Activated CD8-positive, alpha-beta memory T cell treated with anti-CD3 and anti-CD28 coated beads, Interleukin-2, amount 10 ng/mL, durations not matched to agents 7 days and 5 days (primary cell): Measurements from ENCODE around the gene PPP1R12B. TPM values are rescaled to one million over a fixed set of nuclear protein-coding genes. Genes with fewer than 3 reads are reported as not detected.
"Not testable (repeated sequence)": the region's sequence is repeated elsewhere in the genome, so short reads cannot be mapped to it uniquely, and the experiment has no call there.

ENCODE experiments used
- ATAC-seq: fragments of 150-1000 bp; cut with Tn5 transposase; one replicate; pipeline ENCODE4 v1.10.0; 2021; ENCODE audit warnings: moderate library complexity
- CTCF ChIA-PET: fragments of 350-600 bp; sonication (Branson Sonifier 250); formaldehyde crosslinking; loops from one replicate; lab custom pipeline; 2021; ENCODE audit warnings: antibody characterized with exemption; lab: Charles Lee
- DNase-seq: peaks from one replicate; pipeline ENCODE4 v3.0.0-alpha.2; 2020
- H3K27ac Mint-ChIP-seq: one replicate; pipeline ENCODE4 v1.8.0; 2021; ENCODE audit warnings: mild to moderate bottlenecking, mixed read lengths
- H3K27me3 Mint-ChIP-seq: one replicate; pipeline ENCODE4 v1.8.0; 2021; ENCODE audit warnings: mixed read lengths
- H3K36me3 Mint-ChIP-seq: one replicate; pipeline ENCODE4 v1.8.0; 2021; ENCODE audit warnings: mild to moderate bottlenecking, mixed read lengths
- H3K4me1 Mint-ChIP-seq: one replicate; pipeline ENCODE4 v1.8.0; 2021; ENCODE audit warnings: mixed read lengths
- H3K4me3 Mint-ChIP-seq: one replicate; pipeline ENCODE4 v1.8.0; 2021; ENCODE audit warnings: mild to moderate bottlenecking, moderate library complexity, mixed read lengths
- H3K9me3 Mint-ChIP-seq: one replicate; pipeline ENCODE4 v1.8.0; 2022; ENCODE audit warnings: low read depth, mixed read lengths
- total RNA-seq, 2 experiments: library from RNA; stranded (reverse); gene quantifications; one replicate each; pipeline ENCODE4 v1.2.3, GENCODE V29; 2021

The PPP1R12B gene
- total RNA-seq, 2 experiments from 2014 or later = 20.3 to 34.2 TPM

- ATAC-seq (no peak), DNase-seq (no peak)
- no peak overlapping the region for H3K27ac Mint-ChIP-seq
- CTCF ChIA-PET = no interaction called here
- H3K27me3 Mint-ChIP-seq = peaks cover 20% of the 10 kb centered on the region
- H3K4me3 Mint-ChIP-seq = no peak overlapping the region
- H3K36me3 Mint-ChIP-seq = no peaks in the 10 kb centered on the region
- peaks cover 35% of the 10 kb centered on the region for H3K4me1 Mint-ChIP-seq
- H3K9me3 Mint-ChIP-seq = no peaks in the 10 kb centered on the region
These were observed 265.1 kb downstream of the PPP1R12B start for GRCh38 chr1:202613571-202613970.

- H3K9me3 Mint-ChIP-seq, DNase-seq, CTCF ChIA-PET, H3K36me3 Mint-ChIP-seq, H3K4me3 Mint-ChIP-seq, H3K27ac Mint-ChIP-seq, ATAC-seq: not testable (repeated sequence)
- Mint-ChIP-seq H3K4me1 (peaks cover 43% of the 10 kb centered on the region), H3K27me3 (peaks cover 29% of the 10 kb centered on the region)
These were observed 266.1 kb downstream of the PPP1R12B start for GRCh38 chr1:202614363-202615207.

- ATAC-seq, H3K9me3 Mint-ChIP-seq, H3K27ac Mint-ChIP-seq, H3K4me3 Mint-ChIP-seq, H3K36me3 Mint-ChIP-seq, DNase-seq: not testable (repeated sequence)
- Mint-ChIP-seq H3K27me3 (peaks cover 34% of the 10 kb centered on the region), H3K4me1 (peaks cover 43% of the 10 kb centered on the region)
- CTCF ChIA-PET = interaction anchor here (1.5 kb wide), 1 partner anchor 105 kb away, joined by 5 read pairs; no protein-coding TSS in a partner anchor
These were observed 266.7 kb downstream of the PPP1R12B start for GRCh38 chr1:202615208-202615500.

- DNase-seq (peak; percentile 57), ATAC-seq (no peak)
- CTCF ChIA-PET = interaction anchor here (1.5 kb wide), 1 partner anchor 104 kb away, joined by 5 read pairs; no protein-coding TSS in a partner anchor
- Mint-ChIP-seq H3K9me3 (no peaks in the 10 kb centered on the region), H3K27me3 (peaks cover 40% of the 10 kb centered on the region), H3K4me1 (peaks cover 43% of the 10 kb centered on the region), H3K27ac (no peak overlapping the region), H3K4me3 (no peak overlapping the region), H3K36me3 (no peaks in the 10 kb centered on the region)
These were observed 267.2 kb downstream of the PPP1R12B start for GRCh38 chr1:202615501-202616354.

GRCh38 chr1:202616355-202616915, 267.9 kb downstream of the PPP1R12B start:
- H3K4me3 Mint-ChIP-seq = no peak overlapping the region
- CTCF ChIA-PET = interaction anchor here (1.5 kb wide), 1 partner anchor 103 kb away, joined by 5 read pairs; no protein-coding TSS in a partner anchor
- H3K27ac Mint-ChIP-seq = no peak overlapping the region
- H3K36me3 Mint-ChIP-seq = no peaks in the 10 kb centered on the region
- no peaks in the 10 kb centered on the region for H3K9me3 Mint-ChIP-seq
- DNase-seq = no peak
- H3K27me3 Mint-ChIP-seq = peaks cover 44% of the 10 kb centered on the region
- H3K4me1 Mint-ChIP-seq = peaks cover 43% of the 10 kb centered on the region
- no peak for ATAC-seq

GRCh38 chr1:202619012-202619411, 270.5 kb downstream of the PPP1R12B start:
- H3K36me3 Mint-ChIP-seq, H3K9me3 Mint-ChIP-seq, ATAC-seq, H3K27ac Mint-ChIP-seq, H3K4me3 Mint-ChIP-seq, DNase-seq: not testable (repeated sequence)
- Mint-ChIP-seq H3K27me3 (peaks cover 62% of the 10 kb centered on the region), H3K4me1 (peaks cover 43% of the 10 kb centered on the region)
- CTCF ChIA-PET = interaction anchor here (1.0 kb wide), 1 partner anchor 10 kb away, joined by 3 read pairs; no protein-coding TSS in a partner anchor

- Mint-ChIP-seq H3K27ac (no peak overlapping the region), H3K4me3 (no peak overlapping the region), H3K36me3 (no peaks in the 10 kb centered on the region), H3K9me3 (no peaks in the 10 kb centered on the region), H3K27me3 (peaks cover 62% of the 10 kb centered on the region), H3K4me1 (peaks cover 42% of the 10 kb centered on the region)
- no peak for DNase-seq
- CTCF ChIA-PET = no interaction called here
- no peak for ATAC-seq
These were observed 271.0 kb downstream of the PPP1R12B start for GRCh38 chr1:202619505-202619904.

GRCh38 chr1:202620036-202620435, 271.5 kb downstream of the PPP1R12B start:
- H3K9me3 Mint-ChIP-seq, ATAC-seq, H3K4me3 Mint-ChIP-seq, CTCF ChIA-PET, DNase-seq, H3K36me3 Mint-ChIP-seq, H3K27ac Mint-ChIP-seq: not testable (repeated sequence)
- Mint-ChIP-seq H3K27me3 (peaks cover 62% of the 10 kb centered on the region), H3K4me1 (peaks cover 36% of the 10 kb centered on the region)

- ATAC-seq = no peak
- CTCF ChIA-PET = interaction anchor here (1.1 kb wide), 1 partner anchor 20 kb away, joined by 3 read pairs; no protein-coding TSS in a partner anchor
- no peaks in the 10 kb centered on the region for H3K9me3 Mint-ChIP-seq
- no peak overlapping the region for H3K27ac Mint-ChIP-seq
- H3K4me1 Mint-ChIP-seq = peaks cover 22% of the 10 kb centered on the region
- no peak overlapping the region for H3K4me3 Mint-ChIP-seq
- H3K36me3 Mint-ChIP-seq = no peaks in the 10 kb centered on the region
- no peak for DNase-seq
- H3K27me3 Mint-ChIP-seq = peaks cover 58% of the 10 kb centered on the region
These were observed 272.9 kb downstream of the PPP1R12B start for GRCh38 chr1:202621446-202621845.

- Mint-ChIP-seq H3K9me3 (no peaks in the 10 kb centered on the region), H3K27ac (no peak overlapping the region), H3K4me3 (no peak overlapping the region), H3K36me3 (no peaks in the 10 kb centered on the region), H3K4me1 (peaks cover 16% of the 10 kb centered on the region), H3K27me3 (peaks cover 48% of the 10 kb centered on the region)
- CTCF ChIA-PET = interaction anchor here (1.1 kb wide), 1 partner anchor 21 kb away, joined by 3 read pairs; no protein-coding TSS in a partner anchor
- ATAC-seq = no peak
- DNase-seq = no peak
These were observed 273.9 kb downstream of the PPP1R12B start for GRCh38 chr1:202622388-202622787.

- peaks cover 19% of the 10 kb centered on the region for H3K4me1 Mint-ChIP-seq
- no peaks in the 10 kb centered on the region for H3K9me3 Mint-ChIP-seq
- H3K27ac Mint-ChIP-seq = no peak overlapping the region
- H3K27me3 Mint-ChIP-seq = peaks cover 44% of the 10 kb centered on the region
- no peaks in the 10 kb centered on the region for H3K36me3 Mint-ChIP-seq
- DNase-seq (no peak), ATAC-seq (no peak)
- no peak overlapping the region for H3K4me3 Mint-ChIP-seq
- CTCF ChIA-PET = no interaction called here
These were observed 274.6 kb downstream of the PPP1R12B start for GRCh38 chr1:202623075-202623474.

- ATAC-seq, DNase-seq, H3K27ac Mint-ChIP-seq, CTCF ChIA-PET, H3K9me3 Mint-ChIP-seq, H3K36me3 Mint-ChIP-seq, H3K4me3 Mint-ChIP-seq: not testable (repeated sequence)
- Mint-ChIP-seq H3K4me1 (peaks cover 19% of the 10 kb centered on the region), H3K27me3 (peaks cover 43% of the 10 kb centered on the region)
These were observed 275.0 kb downstream of the PPP1R12B start for GRCh38 chr1:202623476-202623875.
